Measurements from ENCODE around the gene BCL11A.

The BCL11A gene

DNA sequence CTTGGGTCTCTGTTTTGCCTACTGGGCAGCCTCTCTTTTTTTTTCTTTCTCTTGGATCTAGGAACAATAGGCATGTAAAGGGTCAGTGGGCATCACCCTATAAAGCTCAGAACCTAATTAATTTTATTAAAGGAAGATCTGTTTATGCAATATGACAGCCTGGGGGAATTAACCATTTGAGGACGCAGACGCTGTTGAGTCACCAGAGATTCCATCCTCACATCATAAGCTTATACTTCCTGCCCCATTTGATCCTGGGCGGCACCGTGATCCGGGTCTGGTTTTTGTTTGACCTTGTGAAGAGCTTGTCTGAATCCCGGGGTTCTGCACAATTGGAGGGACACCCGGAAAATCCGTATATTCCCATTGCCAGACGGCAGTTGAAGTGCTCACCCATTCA is 16.8 kb upstream of the BCL11A start:
- no peak for DNase-seq (ENCODE audit: extremely low read depth, low read depth)
- TF ChIP-seq, protein P1, sequence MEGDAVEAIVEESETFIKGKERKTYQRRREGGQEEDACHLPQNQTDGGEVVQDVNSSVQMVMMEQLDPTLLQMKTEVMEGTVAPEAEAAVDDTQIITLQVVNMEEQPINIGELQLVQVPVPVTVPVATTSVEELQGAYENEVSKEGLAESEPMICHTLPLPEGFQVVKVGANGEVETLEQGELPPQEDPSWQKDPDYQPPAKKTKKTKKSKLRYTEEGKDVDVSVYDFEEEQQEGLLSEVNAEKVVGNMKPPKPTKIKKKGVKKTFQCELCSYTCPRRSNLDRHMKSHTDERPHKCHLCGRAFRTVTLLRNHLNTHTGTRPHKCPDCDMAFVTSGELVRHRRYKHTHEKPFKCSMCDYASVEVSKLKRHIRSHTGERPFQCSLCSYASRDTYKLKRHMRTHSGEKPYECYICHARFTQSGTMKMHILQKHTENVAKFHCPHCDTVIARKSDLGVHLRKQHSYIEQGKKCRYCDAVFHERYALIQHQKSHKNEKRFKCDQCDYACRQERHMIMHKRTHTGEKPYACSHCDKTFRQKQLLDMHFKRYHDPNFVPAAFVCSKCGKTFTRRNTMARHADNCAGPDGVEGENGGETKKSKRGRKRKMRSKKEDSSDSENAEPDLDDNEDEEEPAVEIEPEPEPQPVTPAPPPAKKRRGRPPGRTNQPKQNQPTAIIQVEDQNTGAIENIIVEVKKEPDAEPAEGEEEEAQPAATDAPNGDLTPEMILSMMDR (IDR thresholded peaks at IDR 0.05; ENCODE audit: low read depth, low read length): no peak

DNA sequence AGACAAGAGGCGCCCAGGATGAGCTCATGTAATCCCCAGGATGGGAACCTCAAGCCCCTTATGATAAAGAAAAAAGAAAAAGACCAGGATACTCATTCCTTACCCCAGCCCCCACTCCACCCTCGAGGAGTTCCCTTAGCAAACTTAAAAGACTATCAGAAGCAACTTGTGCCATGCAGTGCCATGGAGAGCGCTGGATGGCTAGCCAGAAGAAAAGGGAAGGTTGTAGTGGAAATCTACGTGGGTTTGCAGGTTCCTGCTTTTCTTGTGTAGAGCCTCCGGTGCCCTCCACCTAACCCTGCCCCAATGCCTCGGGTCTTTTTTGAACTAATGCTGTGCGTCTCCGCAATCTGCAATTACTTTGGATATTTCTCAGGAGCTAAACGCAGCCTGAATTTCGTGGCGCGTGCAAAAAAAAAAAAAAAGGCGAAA is 16.2 kb upstream of the BCL11A start:
- TF ChIP-seq, protein P1 (IDR thresholded peaks at IDR 0.05; ENCODE audit: low read depth, low read length): no peak
- no peak for DNase-seq (ENCODE audit: extremely low read depth, low read depth)

DNA sequence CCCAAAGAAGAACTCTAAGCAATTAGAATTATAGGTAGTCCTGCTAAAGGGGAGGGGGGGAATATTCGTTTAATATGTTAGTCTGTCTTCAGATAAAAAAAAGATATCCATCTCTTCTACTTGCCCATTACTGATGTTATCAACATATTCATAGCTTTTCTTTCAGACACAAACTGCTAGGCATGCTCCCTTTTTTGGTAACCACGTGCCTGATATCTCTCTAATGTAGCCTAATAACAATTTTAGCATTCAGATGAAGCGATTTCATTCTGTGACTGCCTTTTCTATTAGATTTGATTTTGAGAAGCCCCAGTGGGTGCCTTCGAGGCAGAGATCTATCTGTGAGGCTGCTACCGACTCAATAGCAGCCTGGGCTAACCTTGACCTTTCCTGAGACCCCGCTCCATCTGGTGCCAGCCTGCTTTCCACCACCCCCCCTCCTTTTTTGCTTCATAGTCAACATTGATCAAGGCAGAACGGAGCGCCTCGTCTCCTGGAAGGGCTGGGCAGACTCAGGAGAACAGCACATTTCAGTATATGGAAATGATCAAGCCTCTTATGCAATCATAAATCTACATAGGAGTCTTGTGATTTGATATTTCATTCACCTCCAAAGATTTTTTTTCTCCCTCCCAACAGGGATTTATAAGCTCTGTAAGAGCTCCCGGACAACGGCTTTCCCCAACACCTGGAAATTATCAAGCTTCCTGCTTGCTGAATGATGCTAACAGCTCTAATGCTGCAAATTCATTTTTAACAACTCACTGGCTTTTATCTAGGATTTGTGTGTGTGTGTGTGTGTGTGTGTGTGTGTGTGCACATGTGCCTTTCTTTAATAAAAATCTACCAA is 14.7 kb upstream of the BCL11A start:
- no peak for DNase-seq (ENCODE audit: extremely low read depth, low read depth)
- TF ChIP-seq, protein P1 (IDR thresholded peaks at IDR 0.05; ENCODE audit: low read depth, low read length): no peak

DNA sequence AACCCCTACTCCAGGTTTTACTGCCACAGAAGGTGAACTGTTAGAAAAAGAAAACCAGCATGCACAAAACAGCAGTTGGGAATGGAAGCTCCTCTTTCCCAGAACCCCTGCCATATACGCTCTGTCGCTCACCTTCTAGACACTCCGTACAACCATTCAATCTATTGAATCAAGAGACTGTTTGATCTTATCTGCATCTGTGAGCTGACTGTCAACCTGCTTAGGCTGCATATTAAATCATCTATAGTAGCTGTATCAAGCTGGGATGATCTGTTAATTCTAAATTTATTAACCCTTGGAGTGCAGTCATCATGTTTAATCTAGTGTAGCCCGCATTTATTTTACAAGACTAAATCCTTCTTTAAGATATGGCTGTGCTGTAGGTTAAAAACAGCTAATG is 13.6 kb upstream of the BCL11A start:
- TF ChIP-seq, protein P1 (IDR thresholded peaks at IDR 0.05; ENCODE audit: low read depth, low read length): no peak
- DNase-seq (ENCODE audit: extremely low read depth, low read depth): no peak

DNA sequence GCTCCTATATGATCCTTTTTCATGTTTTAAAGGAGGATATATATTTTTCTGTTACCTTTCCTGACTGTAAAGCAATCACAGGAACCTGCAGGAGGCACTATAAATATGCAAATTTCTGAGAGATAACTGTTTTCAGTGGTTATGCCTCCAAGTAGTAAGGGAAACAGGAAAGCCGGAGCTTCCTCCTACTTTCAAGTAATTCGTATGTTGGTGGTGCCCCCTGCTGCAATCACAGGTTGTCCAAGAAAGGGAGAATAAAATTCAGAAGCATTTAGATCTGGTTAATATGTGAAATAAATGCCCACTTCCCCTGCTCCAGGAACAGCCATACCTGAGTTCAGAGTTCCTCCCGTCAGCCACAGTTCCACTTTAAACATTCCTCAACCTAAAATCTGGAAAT is 12.0 kb upstream of the BCL11A start:
- no peak for DNase-seq (ENCODE audit: extremely low read depth, low read depth)
- TF ChIP-seq, protein P1 (IDR thresholded peaks at IDR 0.05; ENCODE audit: low read depth, low read length): peak; percentile 9

DNA sequence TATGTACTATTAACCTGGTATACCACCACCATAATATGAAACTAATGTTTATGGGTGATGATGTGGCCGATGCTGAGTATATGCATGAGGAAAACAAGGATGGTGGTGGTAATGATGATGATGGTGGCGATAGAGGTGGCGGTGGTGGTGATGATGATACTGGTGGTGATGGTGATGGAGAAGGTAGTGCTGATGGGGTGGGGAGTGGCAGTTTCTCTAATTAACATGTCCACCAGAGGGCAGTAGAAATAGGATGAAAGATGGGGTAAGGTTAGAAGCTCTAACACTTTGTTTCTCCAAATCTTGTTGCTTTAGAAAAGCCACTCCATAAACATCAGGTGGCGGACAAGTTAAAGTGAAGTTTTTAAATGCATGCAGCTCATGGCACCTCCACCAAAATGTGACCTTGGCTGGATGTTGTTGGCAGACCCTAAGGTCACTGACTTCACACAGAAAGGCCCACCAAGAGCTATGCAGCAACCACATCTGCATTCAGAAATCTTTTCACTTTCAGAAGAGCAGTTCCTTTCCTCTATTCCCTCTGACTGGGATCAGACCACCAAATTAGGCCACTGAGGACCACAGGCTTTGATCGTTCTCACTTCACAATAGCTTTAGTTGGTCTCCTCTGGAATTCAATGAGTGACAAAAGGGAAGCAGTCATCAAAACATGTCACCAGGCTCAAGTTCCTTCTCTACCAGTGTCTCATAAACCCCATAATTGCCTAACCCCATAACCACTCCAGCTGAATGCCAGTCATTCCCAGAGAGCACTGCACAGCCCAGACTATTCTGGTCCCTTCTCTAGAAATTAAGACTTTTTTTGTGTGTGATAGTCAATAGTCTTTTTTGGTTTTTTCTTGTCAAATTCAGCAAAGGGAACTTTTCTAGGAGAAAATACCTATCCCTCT is 7.5 kb upstream of the BCL11A start:
- TF ChIP-seq, protein P1 (IDR thresholded peaks at IDR 0.05; ENCODE audit: low read depth, low read length): peak; percentile 47
- DNase-seq (ENCODE audit: extremely low read depth, low read depth): no peak

DNA sequence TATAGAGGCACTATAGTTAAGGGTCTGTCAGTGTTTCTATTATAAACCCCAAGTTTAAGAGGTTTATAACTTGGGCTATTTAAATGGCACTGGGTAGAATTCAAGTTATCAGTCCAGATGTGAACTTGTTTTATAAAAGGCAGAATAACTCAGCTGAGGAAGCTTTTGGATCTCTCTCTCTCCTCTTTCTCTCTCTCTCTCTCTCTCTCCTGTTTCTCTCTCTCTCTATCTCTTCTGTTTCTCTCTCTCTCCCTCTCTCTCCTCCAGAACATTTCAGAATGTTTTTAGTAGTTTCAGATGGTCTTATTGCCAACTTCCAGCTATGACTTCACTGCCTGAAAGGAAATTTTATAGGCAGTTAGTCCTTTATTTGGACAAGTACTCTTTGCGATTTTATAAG is 6.4 kb upstream of the BCL11A start:
- no peak for DNase-seq (ENCODE audit: extremely low read depth, low read depth)
- TF ChIP-seq, protein P1 (IDR thresholded peaks at IDR 0.05; ENCODE audit: low read depth, low read length): no peak
